NCI-H748 (cell line): ENCODE results near the gene OXT.
A peak's percentile ranks its signal among the peaks of the same experiment; 100 is the strongest.
"Not testable (repeated sequence)": the region's sequence is repeated elsewhere in the genome, so short reads cannot be mapped to it uniquely, and the experiment has no call there.

ENCODE experiments used
- DNase-seq: peaks from one replicate; lab custom pipeline; 2025; ENCODE audit not compliant: unreplicated experiment; lab: John Stamatoyannopoulos, UW

Gene OXT

GRCh38 chr20:3109350-3110302 is 38.2 kb downstream of the OXT start:
- no peak for DNase-seq

- no peak for DNase-seq
Measured at GRCh38 chr20:3111507-3111906, 40.1 kb downstream of the OXT start.

GRCh38 chr20:3111995-3112394 is 40.6 kb downstream of the OXT start:
- DNase-seq = no peak

- peak; percentile 74 for DNase-seq
Measured at GRCh38 chr20:3115190-3116107, 44.0 kb downstream of the OXT start.

- no peak for DNase-seq
Measured at GRCh38 chr20:3116341-3116740, 44.9 kb downstream of the OXT start.

GRCh38 chr20:3117839-3118379 is 46.5 kb downstream of the OXT start:
- DNase-seq = not testable (repeated sequence)

GRCh38 chr20:3119044-3119443 is 47.6 kb downstream of the OXT start:
- no peak for DNase-seq

DNA sequence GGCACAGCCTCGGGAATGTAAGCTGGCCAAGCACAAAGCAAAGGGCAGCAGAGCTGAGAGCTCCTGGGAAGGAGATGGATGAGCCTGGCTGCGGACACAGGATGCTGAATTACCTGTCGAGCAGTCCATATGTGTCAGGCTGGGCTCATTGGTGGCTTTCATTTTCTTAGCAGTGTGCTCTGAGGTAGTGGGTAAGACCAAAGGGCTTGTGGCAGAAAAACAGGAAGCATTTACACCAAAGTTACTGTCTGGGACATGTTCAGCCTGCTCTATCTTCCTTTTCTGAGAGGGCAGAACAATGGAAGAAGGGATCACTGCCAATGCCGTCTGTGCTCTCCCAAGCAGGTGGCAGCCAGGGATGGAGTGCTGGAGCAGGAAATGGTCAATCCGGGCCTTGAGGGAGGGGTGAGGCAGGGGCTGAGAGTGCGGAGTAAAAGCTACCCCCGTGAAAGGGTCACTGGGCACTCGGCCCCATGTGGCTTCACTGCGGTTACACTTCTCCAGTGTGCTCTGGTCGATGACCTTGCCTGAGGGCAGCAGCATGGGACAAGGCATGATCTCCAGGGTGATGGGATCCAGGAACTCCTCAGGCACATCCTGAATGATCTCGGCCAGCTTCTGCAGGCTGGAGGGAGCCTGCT is 50.0 kb downstream of the OXT start:
- DNase-seq = no peak
